Left lung (tissue), 10 donors: ENCODE measurements around the gene AGL. TPM values are rescaled to one million over a fixed set of nuclear protein-coding genes. Genes with fewer than 3 reads are reported as not detected.
"Not testable (repeated sequence)": the region's sequence is repeated elsewhere in the genome, so short reads cannot be mapped to it uniquely, and the experiment has no call there.

Source experiments
- ATAC-seq: fragments of 200-7000 bp; cut with Tn5 transposase; one replicate; pipeline ENCODE4 v1.9.1; 2020; ENCODE audit warnings: moderate library complexity
- DNase-seq, 4 donors: peaks; one replicate each; pipeline ENCODE4 v3.0.0-alpha.2; 2013 to 2020
- H3K27ac ChIP-seq, 2 donors: fragments of 200-600 bp; sonication (generic) in 1 of 2; one replicate each; pipeline versions ENCODE4 v1.5.0 to v1.8.0; 2020 to 2021
- H3K27me3 ChIP-seq, 2 donors: fragments of 200-600 bp; sonication (generic) in 1 of 2; one replicate each; pipeline versions ENCODE4 v1.5.0 to v1.8.0; 2020 to 2021
- H3K36me3 ChIP-seq, 2 donors: fragments of 200-600 bp; sonication (generic) in 1 of 2; one replicate each; pipeline versions ENCODE4 v1.5.0 to v1.8.0; 2020 to 2021
- H3K4me1 ChIP-seq, 2 donors: fragments of 200-600 bp; one replicate each; pipeline ENCODE4 v1.8.0; 2021
- H3K4me3 ChIP-seq, 2 donors: fragments of 200-600 bp; sonication (generic) in 1 of 2; one replicate each; pipeline versions ENCODE4 v1.5.0 to v1.8.0; 2020 to 2021; ENCODE audit warnings: mild to moderate bottlenecking in 1 of 2
- H3K9me3 ChIP-seq, 2 donors: fragments of 200-600 bp; sonication (generic) in 1 of 2; one replicate each; pipeline versions ENCODE4 v1.5.0 to v1.8.0; 2020 to 2021
- intact Hi-C, 2 donors: fragments of 100-400 bp; cut with DNase I; formaldehyde crosslinking; loops; one replicate each; pipeline versions ENCODE4 v1.11.2 to v1.14.2; 2022
- polyA plus RNA-seq, 6 donors: library from polyadenylated mRNA; unstranded; fragments of 120-200 nt; gene quantifications; one replicate each; pipeline ENCODE4 v1.2.1, GENCODE V29; 2013; ENCODE audit not compliant: insufficient read length in 6 of 6
- total RNA-seq, 2 donors: library from RNA; stranded (reverse); fragmentation: NEBNext Ultra II Directional; extraction: Animal tissue kit (Norgen Biotek cat#: 25700); gene quantifications; one replicate each; pipeline ENCODE4 v1.2.1, GENCODE V29; 2021
- TF ChIP-seq, protein P1 (sequence below), 2 donors: fragments of 200-600 bp; sonication (generic) in 1 of 2; IDR thresholded peaks; one replicate each; pipeline versions ENCODE4 v1.5.0 to v1.8.0; 2021; ENCODE audit warnings: antibody characterized with exemption in 2 of 2
- donor health status: DM: no; HTN: yes; CAD: no.
- donor health status: DM: no; HTN: no; CAD: no.

Gene AGL
- total and polyA plus RNA-seq, 8 donors = 16.9 to 38.4 (median 22.0) TPM

DNA sequence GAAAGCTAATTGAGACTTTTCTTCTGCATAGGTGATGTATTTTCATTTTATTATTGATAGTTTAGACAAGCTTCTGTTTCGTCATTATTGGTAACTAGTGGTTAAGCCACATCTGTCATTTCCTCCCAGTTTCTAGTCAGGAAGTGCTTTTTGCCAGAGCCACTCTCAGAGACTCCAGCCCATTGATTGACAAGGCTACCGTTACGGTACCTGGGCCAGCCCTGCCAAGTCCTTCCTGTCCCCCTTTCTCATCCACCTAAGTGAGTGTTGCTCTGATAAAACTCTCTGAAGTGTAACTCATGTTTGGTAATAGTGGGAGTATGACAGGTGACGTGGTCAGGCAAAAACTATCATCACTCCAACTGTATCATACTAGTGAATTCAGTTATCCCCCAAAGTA lies 29.6 kb upstream of the AGL start:
- ATAC-seq = no peak
- Histone ChIP-seq H3K27ac (no peak overlapping the region), H3K4me1 (no peaks in the 10 kb centered on the region), H3K4me3 (no peak overlapping the region), H3K9me3 (peaks cover 0 to 3% of the 10 kb centered on the region in 2 donors), H3K36me3 (no peaks in the 10 kb centered on the region), H3K27me3 (no peaks in the 10 kb centered on the region)
- no peak for DNase-seq
- TF ChIP-seq, protein P1, sequence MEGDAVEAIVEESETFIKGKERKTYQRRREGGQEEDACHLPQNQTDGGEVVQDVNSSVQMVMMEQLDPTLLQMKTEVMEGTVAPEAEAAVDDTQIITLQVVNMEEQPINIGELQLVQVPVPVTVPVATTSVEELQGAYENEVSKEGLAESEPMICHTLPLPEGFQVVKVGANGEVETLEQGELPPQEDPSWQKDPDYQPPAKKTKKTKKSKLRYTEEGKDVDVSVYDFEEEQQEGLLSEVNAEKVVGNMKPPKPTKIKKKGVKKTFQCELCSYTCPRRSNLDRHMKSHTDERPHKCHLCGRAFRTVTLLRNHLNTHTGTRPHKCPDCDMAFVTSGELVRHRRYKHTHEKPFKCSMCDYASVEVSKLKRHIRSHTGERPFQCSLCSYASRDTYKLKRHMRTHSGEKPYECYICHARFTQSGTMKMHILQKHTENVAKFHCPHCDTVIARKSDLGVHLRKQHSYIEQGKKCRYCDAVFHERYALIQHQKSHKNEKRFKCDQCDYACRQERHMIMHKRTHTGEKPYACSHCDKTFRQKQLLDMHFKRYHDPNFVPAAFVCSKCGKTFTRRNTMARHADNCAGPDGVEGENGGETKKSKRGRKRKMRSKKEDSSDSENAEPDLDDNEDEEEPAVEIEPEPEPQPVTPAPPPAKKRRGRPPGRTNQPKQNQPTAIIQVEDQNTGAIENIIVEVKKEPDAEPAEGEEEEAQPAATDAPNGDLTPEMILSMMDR (IDR thresholded peaks at IDR 0.05) = no peak
- intact Hi-C loops = no loop called here

GRCh38 chr1:99825098-99825497 lies 25.1 kb upstream of the AGL start:
- Histone ChIP-seq H3K4me3 (no peak overlapping the region), H3K36me3 (no peaks in the 10 kb centered on the region), H3K9me3 (peaks cover 0 to 3% of the 10 kb centered on the region in 2 donors), H3K27me3 (no peaks in the 10 kb centered on the region), H3K4me1 (no peaks in the 10 kb centered on the region), H3K27ac (no peak overlapping the region)
- no peak for DNase-seq
- intact Hi-C loops = no loop called here
- ATAC-seq = no peak
- TF ChIP-seq, protein P1 (IDR thresholded peaks at IDR 0.05) = no peak

GRCh38 chr1:99825702-99826101 lies 24.5 kb upstream of the AGL start:
- H3K9me3 ChIP-seq = peaks cover 0 to 3% of the 10 kb centered on the region in 2 donors
- no peak overlapping the region for H3K4me3 ChIP-seq
- H3K27me3 ChIP-seq = no peaks in the 10 kb centered on the region
- no peaks in the 10 kb centered on the region for H3K4me1 ChIP-seq
- intact Hi-C loops = no loop called here
- TF ChIP-seq, protein P1 (IDR thresholded peaks at IDR 0.05) = no peak
- no peak for DNase-seq
- ATAC-seq = no peak
- H3K36me3 ChIP-seq = no peaks in the 10 kb centered on the region
- H3K27ac ChIP-seq = no peak overlapping the region

- no peak overlapping the region for H3K4me3 ChIP-seq
- intact Hi-C loops = no loop called here
- peak overlapping the region in 1 of 2 donors; percentile 9 for H3K27ac ChIP-seq
- DNase-seq (no peak), ATAC-seq (no peak)
- no peaks in the 10 kb centered on the region for H3K27me3 ChIP-seq
- TF ChIP-seq, protein P1 (IDR thresholded peaks at IDR 0.05) = no peak
- H3K36me3 ChIP-seq = no peaks in the 10 kb centered on the region
- no peaks in the 10 kb centered on the region for H3K4me1 ChIP-seq
- H3K9me3 ChIP-seq = peaks cover 0 to 3% of the 10 kb centered on the region in 2 donors
These were observed 22.2 kb upstream of the AGL start for GRCh38 chr1:99827970-99828369.

DNA sequence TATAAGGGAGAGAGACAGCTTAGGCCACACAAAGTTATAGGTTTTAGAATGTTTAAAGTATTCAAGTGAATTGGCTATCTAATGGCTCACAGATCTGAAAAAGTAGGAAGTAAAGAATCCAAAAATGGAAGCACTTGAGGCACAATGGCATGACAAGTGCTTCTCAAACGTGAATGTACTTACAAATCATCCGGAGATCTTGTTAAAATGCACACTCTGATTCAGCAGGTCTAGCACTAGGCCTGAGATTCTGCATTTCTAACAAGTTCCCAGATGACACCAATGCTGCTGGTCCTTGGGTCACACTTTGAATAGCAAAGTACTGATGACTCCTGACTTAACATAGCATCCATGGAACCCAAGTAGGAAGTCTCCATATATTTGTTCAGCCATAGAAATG lies 20.9 kb upstream of the AGL start:
- TF ChIP-seq, protein P1 (IDR thresholded peaks at IDR 0.05) = no peak
- Histone ChIP-seq H3K27me3 (no peaks in the 10 kb centered on the region), H3K36me3 (no peaks in the 10 kb centered on the region), H3K27ac (peak overlapping the region in 1 of 2 donors; percentile 33), H3K4me1 (no peaks in the 10 kb centered on the region), H3K9me3 (peaks cover 0 to 3% of the 10 kb centered on the region in 2 donors), H3K4me3 (no peak overlapping the region)
- intact Hi-C loops = no loop called here
- DNase-seq = no peak
- ATAC-seq = peak; percentile 95

- DNase-seq, H3K27ac ChIP-seq, ATAC-seq, H3K9me3 ChIP-seq, H3K27me3 ChIP-seq, intact Hi-C loops, H3K4me3 ChIP-seq, H3K36me3 ChIP-seq, H3K4me1 ChIP-seq: not testable (repeated sequence)
These were observed 16.2 kb upstream of the AGL start for GRCh38 chr1:99833911-99834310.

GRCh38 chr1:99836171-99837103 lies 13.7 kb upstream of the AGL start:
- H3K27ac ChIP-seq, ATAC-seq, intact Hi-C loops, H3K9me3 ChIP-seq, H3K36me3 ChIP-seq, DNase-seq, H3K27me3 ChIP-seq, H3K4me3 ChIP-seq, H3K4me1 ChIP-seq: not testable (repeated sequence)

DNA sequence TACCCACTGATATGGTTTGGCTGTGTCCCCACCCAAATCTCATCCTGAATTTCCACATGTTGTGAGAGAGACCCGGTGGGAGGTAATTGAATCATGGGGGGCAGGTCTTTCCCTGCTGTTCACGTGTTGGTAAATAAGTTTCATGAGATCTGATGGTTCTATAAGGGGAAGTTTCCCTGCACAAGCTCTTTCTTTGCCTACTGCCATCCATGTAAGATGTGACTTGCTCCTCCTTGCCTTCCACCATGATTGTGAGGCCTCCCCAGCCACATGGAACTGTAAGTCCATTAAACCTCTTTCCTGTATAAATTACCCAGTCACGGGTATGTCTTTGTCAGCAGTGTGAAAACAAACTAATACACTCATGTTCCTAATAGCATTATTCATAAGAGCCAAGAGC lies 9.8 kb upstream of the AGL start:
- H3K9me3 ChIP-seq, H3K27me3 ChIP-seq, H3K4me1 ChIP-seq, H3K27ac ChIP-seq, ATAC-seq, DNase-seq, intact Hi-C loops, H3K36me3 ChIP-seq, H3K4me3 ChIP-seq: not testable (repeated sequence)
